C1 segment of cervical spinal cord (tissue), 14 donors: Measurements from ENCODE around the gene OR12D2.
"Not testable (repeated sequence)": the region's sequence is repeated elsewhere in the genome, so short reads cannot be mapped to it uniquely, and the experiment has no call there.

Experiments
- DNase-seq, 14 donors: peaks; one replicate each; lab custom pipeline; 2025; lab: John Stamatoyannopoulos, UW

Gene OR12D2

GRCh38 chr6:29395331-29395730 is at the start of gene OR12D2:
OR12D2 (plus strand) TSS chr6:29395631; CDS start chr6:29396700, 1,069 bp downstream.
- no peak for DNase-seq

- not testable (repeated sequence) for DNase-seq
These were observed 46.1 kb upstream of the OR12D2 start for GRCh38 chr6:29349348-29349747.

GRCh38 chr6:29354980-29355379 is 40.5 kb upstream of the OR12D2 start:
- DNase-seq: no peak

- no peak for DNase-seq
These were observed 39.8 kb upstream of the OR12D2 start for GRCh38 chr6:29355603-29356002.

- DNase-seq: no peak
These were observed 26.7 kb upstream of the OR12D2 start, which contains the start of gene OR5V1 for GRCh38 chr6:29368765-29369164. OR5V1 (minus strand) TSS chr6:29368865; CDS start chr6:29356195, 12,670 bp downstream.

- no peak for DNase-seq
These were observed 20.2 kb upstream of the OR12D2 start, which contains the start of gene OR12D3 for GRCh38 chr6:29375191-29375590. OR12D3 (minus strand) TSS chr6:29375291; CDS start chr6:29375287, 4 bp downstream.

GRCh38 chr6:29376003-29376402 is 19.4 kb upstream of the OR12D2 start:
- no peak for DNase-seq

GRCh38 chr6:29388533-29388932 is 6.9 kb upstream of the OR12D2 start:
- no peak for DNase-seq

- no peak for DNase-seq
These were observed 4.1 kb downstream of the OR12D2 start for GRCh38 chr6:29399525-29399924.

- no peak for DNase-seq
These were observed 8.4 kb downstream of the OR12D2 start for GRCh38 chr6:29403801-29404200.

GRCh38 chr6:29414588-29414987 is 19.2 kb downstream of the OR12D2 start, which contains the start of gene OR12D1:
OR12D1 (plus strand) TSS chr6:29414928.
- DNase-seq: no peak

- DNase-seq: no peak
These were observed 24.1 kb downstream of the OR12D2 start for GRCh38 chr6:29419516-29419915.

GRCh38 chr6:29424168-29424567 is 28.7 kb downstream of the OR12D2 start:
- DNase-seq: no peak

- no peak for DNase-seq
These were observed 29.1 kb downstream of the OR12D2 start for GRCh38 chr6:29424575-29424974.

GRCh38 chr6:29425075-29425474 is 29.6 kb downstream of the OR12D2 start:
- DNase-seq: no peak

GRCh38 chr6:29426654-29427053 is 31.2 kb downstream of the OR12D2 start:
- no peak for DNase-seq

GRCh38 chr6:29436730-29437129 is 41.3 kb downstream of the OR12D2 start:
- not testable (repeated sequence) for DNase-seq

- no peak for DNase-seq
These were observed 43.6 kb downstream of the OR12D2 start, which contains the start of gene OR10C1 for GRCh38 chr6:29439006-29439405. OR10C1 (plus strand) TSS chr6:29439306; CDS start chr6:29440016, 710 bp downstream.

GRCh38 chr6:29442719-29443118 is 47.3 kb downstream of the OR12D2 start:
- DNase-seq: no peak

GRCh38 chr6:29444031-29444430 is 48.6 kb downstream of the OR12D2 start:
- not testable (repeated sequence) for DNase-seq
